PC-9 (cell line): ENCODE measurements around the gene ARL13B. TPM values are rescaled to one million over a fixed set of nuclear protein-coding genes. Genes with fewer than 3 reads are reported as not detected.

Experiments used
- BruUV-seq: library from RNA; stranded (reverse); fragments of 400-500 nt; replicated peaks from 2 replicates; lab custom pipeline; 2021; lab: Mats Ljungman, UMichigan
- CTCF ChIA-PET: fragments of 300-600 bp; sonication (Branson Sonifier 250); formaldehyde crosslinking; loops from one replicate; lab custom pipeline; 2022; ENCODE audit warnings: antibody characterized with exemption; lab: Charles Lee
- POLR2A ChIA-PET: fragments of 300-600 bp; sonication (Branson Sonifier 250); formaldehyde crosslinking; loops from one replicate; lab custom pipeline; 2022; ENCODE audit warnings: antibody characterized with exemption; ENCODE audit not compliant: unreplicated experiment; lab: Charles Lee
- DNase-seq, 2 experiments: peaks; one replicate each; pipeline versions ENCODE4 v3.0.0 to v3.0.0-alpha.2; 2015 to 2022; ENCODE audit warnings: mixed read lengths in 1 of 2
- H2AFZ ChIP-seq: fragments of 200-600 bp; sonication (generic); 2 replicates; pipeline ENCODE4 v1.8.1; 2017; ENCODE audit warnings: antibody characterized with exemption
- H3F3A ChIP-seq: fragments of 200-600 bp; sonication (generic); 2 replicates; pipeline ENCODE4 v1.8.1; 2017; ENCODE audit warnings: antibody characterized with exemption, mild to moderate bottlenecking, low read depth; ENCODE audit not compliant: insufficient read depth
- H3K27ac ChIP-seq: fragments of 200-600 bp; sonication (generic); 2 replicates; pipeline ENCODE4 v1.6.1; 2016; ENCODE audit warnings: mixed run types
- H3K27me3 ChIP-seq: fragments of 200-600 bp; sonication (generic); 2 replicates; pipeline ENCODE4 v1.6.1; 2016; ENCODE audit warnings: low read depth, mixed run types; ENCODE audit not compliant: insufficient read depth
- H3K36me3 ChIP-seq: fragments of 200-600 bp; sonication (generic); 2 replicates; pipeline ENCODE4 v1.6.1; 2016; ENCODE audit warnings: low read depth, mixed run types
- H3K4me1 ChIP-seq: fragments of 200-600 bp; sonication (generic); replicated peaks from 2 replicates; pipeline ENCODE4 v1.6.1; 2016; ENCODE audit warnings: mixed run types; ENCODE audit not compliant: insufficient read depth
- H3K4me2 ChIP-seq: fragments of 200-600 bp; sonication (generic); 2 replicates; pipeline ENCODE4 v1.6.1; 2017; ENCODE audit warnings: mixed run types
- H3K4me3 ChIP-seq: fragments of 200-600 bp; sonication (generic); 2 replicates; pipeline ENCODE4 v1.6.1; 2016; ENCODE audit warnings: mixed run types
- H3K79me2 ChIP-seq: fragments of 200-600 bp; sonication (generic); 2 replicates; pipeline ENCODE4 v1.6.1; 2017; ENCODE audit warnings: low read depth, mixed run types
- H3K9me2 ChIP-seq: fragments of 200-600 bp; sonication (generic); 2 replicates; pipeline ENCODE4 v1.8.1; 2017; ENCODE audit warnings: mild to moderate bottlenecking; ENCODE audit not compliant: insufficient read depth
- H3K9me3 ChIP-seq: fragments of 200-600 bp; sonication (generic); 2 replicates; pipeline ENCODE4 v1.8.1; 2016; ENCODE audit warnings: low read depth; ENCODE audit not compliant: insufficient read depth
- H4K20me1 ChIP-seq: fragments of 200-600 bp; sonication (generic); 2 replicates; pipeline ENCODE4 v1.8.1; 2017; ENCODE audit not compliant: insufficient read depth
- CTCF ChIP-seq: fragments of 200-600 bp; sonication (generic); conservative IDR thresholded peaks from 2 replicates; pipeline ENCODE4 v1.6.1; 2017; ENCODE audit warnings: mixed run types, antibody characterized with exemption, mild to moderate bottlenecking, moderate library complexity
- EZH2 ChIP-seq: fragments of 200-600 bp; sonication (generic); IDR thresholded peaks from 2 replicates; pipeline ENCODE4 v1.8.0; 2017; ENCODE audit warnings: antibody characterized with exemption, low read depth
- intact Hi-C: fragments of 100-400 bp; cut with micrococcal nuclease; formaldehyde crosslinking; loops from one replicate; pipeline ENCODE4 v1.10.0; 2022; ENCODE audit not compliant: unreplicated experiment
- total RNA-seq: library from RNA; stranded (reverse); gene quantifications from 2 replicates; pipeline ENCODE4 v1.2.3, GENCODE V29; 2021

The ARL13B gene
- total RNA-seq, 1 experiment from 2014 or later = 20.2 TPM

- POLR2A ChIA-PET = no interaction called here
- Histone ChIP-seq H3K9me2 (no peaks in the 10 kb centered on the region), H3K9me3 (no peaks in the 10 kb centered on the region), H3K4me1 (no peaks in the 10 kb centered on the region), H4K20me1 (no peaks in the 10 kb centered on the region), H3K4me3 (no peak overlapping the region), H3K27me3 (no peaks in the 10 kb centered on the region), H2AFZ (no peak overlapping the region), H3K4me2 (no peak overlapping the region), H3F3A (no peaks in the 10 kb centered on the region; the same call in 1 of the 2 replicates), H3K79me2 (no peaks in the 10 kb centered on the region), H3K27ac (no peak overlapping the region), H3K36me3 (no peaks in the 10 kb centered on the region)
- no peak for DNase-seq
- CTCF ChIA-PET = no interaction called here
- intact Hi-C loops = no loop called here
- no TSS peak for BruUV-seq
- no peak for TF ChIP-seq CTCF
- TF ChIP-seq EZH2 = no peak
Measured at GRCh38 chr3:94019659-94020058, 39.7 kb downstream of the ARL13B start.

- Histone ChIP-seq H3F3A (no peaks in the 10 kb centered on the region; the same call in 1 of the 2 replicates), H3K9me2 (no peaks in the 10 kb centered on the region), H3K79me2 (no peaks in the 10 kb centered on the region), H3K4me3 (no peak overlapping the region), H3K36me3 (no peaks in the 10 kb centered on the region), H4K20me1 (no peaks in the 10 kb centered on the region), H3K4me1 (no peaks in the 10 kb centered on the region), H3K9me3 (no peaks in the 10 kb centered on the region), H3K4me2 (no peak overlapping the region), H2AFZ (no peak overlapping the region), H3K27me3 (no peaks in the 10 kb centered on the region), H3K27ac (no peak overlapping the region)
- ChIA-PET POLR2A (no interaction called here), CTCF (interaction anchor here (0.5 kb wide), 1 partner anchor 16 kb away, joined by 4 read pairs; no protein-coding TSS in a partner anchor)
- intact Hi-C loops = no loop called here
- no peak for DNase-seq
- no peak for TF ChIP-seq CTCF
- TF ChIP-seq EZH2 = no peak
- no TSS peak for BruUV-seq
Measured at GRCh38 chr3:94020293-94020692, 40.3 kb downstream of the ARL13B start.

- Histone ChIP-seq H3K36me3 (no peaks in the 10 kb centered on the region), H3K4me2 (no peak overlapping the region), H3K27me3 (no peaks in the 10 kb centered on the region), H3K27ac (no peak overlapping the region), H3F3A (peaks cover 13% of the 10 kb centered on the region), H3K4me1 (peaks cover 18% of the 10 kb centered on the region), H3K79me2 (no peaks in the 10 kb centered on the region), H3K9me2 (no peaks in the 10 kb centered on the region), H3K4me3 (no peak overlapping the region), H4K20me1 (no peaks in the 10 kb centered on the region), H3K9me3 (no peaks in the 10 kb centered on the region), H2AFZ (no peak overlapping the region)
- ChIA-PET POLR2A (no interaction called here), CTCF (no interaction called here)
- TF ChIP-seq EZH2 = no peak
- no peak for TF ChIP-seq CTCF
- intact Hi-C loops = no loop called here
- BruUV-seq = no TSS peak
- DNase-seq = no peak
Measured at GRCh38 chr3:94024385-94024784, 44.4 kb downstream of the ARL13B start.
